ENCODE results near the gene GPR55.
"Not testable (repeated sequence)": the region's sequence is repeated elsewhere in the genome, so short reads cannot be mapped to it uniquely, and the experiment has no call there.

Gene GPR55

DNA sequence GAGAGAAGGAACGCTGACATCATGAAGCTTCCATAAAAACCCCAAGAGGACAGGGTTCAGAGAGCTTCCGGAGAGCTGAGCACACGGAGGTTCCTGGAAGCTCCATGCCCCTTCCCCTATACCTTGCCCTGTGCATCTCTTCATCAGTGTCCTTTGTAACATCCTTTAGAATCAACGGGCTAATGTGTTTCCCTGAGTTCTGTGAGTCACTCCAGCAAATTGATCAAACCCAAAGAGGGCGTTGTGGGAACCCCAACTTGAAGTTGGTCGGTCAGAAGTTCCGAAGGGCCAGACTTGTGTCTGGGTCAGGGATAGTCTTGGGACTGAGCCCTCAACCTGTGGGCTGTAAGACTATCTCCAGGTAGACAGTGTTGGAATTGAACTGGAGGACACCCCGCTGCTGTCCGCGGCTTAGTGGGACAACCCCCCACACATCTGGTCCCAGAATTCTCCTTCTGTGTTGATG lies 25.9 kb upstream of the GPR55 start:
- no peak for DNase-seq (ENCODE audit: low read depth)

GRCh38 chr2:230949966-230950873 lies 25.2 kb upstream of the GPR55 start:
- DNase-seq (ENCODE audit: low read depth): no peak

DNA sequence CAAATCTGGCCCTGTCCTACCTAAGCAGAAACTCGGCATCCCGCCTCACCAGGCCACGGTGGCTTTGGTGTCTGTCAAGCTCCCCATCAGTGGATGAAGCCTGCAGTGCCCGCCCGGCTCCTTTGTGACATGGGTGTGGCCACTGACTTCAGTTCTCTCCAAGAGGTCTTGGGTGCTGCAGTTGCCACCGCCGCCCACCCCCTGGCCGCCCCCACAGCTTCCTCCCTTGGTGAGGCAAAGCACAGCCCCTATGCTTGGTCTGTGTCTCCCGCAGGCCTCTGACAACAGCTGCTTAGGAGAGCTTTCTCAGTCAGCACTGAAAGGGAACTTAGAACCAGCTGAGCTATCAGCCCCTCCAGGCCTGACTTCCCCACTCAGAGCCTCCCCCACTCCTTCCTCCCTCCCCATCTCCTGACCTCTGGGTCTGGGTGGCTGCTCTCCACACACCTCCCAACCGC lies 22.9 kb upstream of the GPR55 start:
- DNase-seq (ENCODE audit: low read depth): no peak

DNA sequence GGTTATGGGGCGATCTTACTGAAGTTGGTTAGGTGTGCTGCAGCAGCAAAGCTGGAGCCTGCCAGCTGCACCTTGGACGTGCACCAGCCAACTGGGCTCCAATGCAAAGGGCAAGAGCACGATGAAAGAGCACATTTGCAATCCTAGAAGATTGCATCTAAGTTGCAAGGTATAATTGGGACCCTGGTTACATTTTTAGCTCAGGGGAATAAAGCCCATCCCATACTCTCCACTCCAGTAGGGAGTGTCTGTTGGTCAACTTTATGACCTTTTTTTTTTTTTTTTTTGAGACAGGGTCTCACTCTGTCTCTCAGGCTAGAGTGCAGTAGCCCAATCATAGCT lies 22.2 kb upstream of the GPR55 start:
- DNase-seq (ENCODE audit: low read depth): no peak

GRCh38 chr2:230946429-230947234 lies 21.6 kb upstream of the GPR55 start:
- DNase-seq (ENCODE audit: low read depth): no peak

- DNase-seq (ENCODE audit: low read depth): no peak
Observed at GRCh38 chr2:230944757-230945372, 19.8 kb upstream of the GPR55 start.

GRCh38 chr2:230944123-230944653 lies 19.1 kb upstream of the GPR55 start:
- DNase-seq (ENCODE audit: low read depth): no peak

DNA sequence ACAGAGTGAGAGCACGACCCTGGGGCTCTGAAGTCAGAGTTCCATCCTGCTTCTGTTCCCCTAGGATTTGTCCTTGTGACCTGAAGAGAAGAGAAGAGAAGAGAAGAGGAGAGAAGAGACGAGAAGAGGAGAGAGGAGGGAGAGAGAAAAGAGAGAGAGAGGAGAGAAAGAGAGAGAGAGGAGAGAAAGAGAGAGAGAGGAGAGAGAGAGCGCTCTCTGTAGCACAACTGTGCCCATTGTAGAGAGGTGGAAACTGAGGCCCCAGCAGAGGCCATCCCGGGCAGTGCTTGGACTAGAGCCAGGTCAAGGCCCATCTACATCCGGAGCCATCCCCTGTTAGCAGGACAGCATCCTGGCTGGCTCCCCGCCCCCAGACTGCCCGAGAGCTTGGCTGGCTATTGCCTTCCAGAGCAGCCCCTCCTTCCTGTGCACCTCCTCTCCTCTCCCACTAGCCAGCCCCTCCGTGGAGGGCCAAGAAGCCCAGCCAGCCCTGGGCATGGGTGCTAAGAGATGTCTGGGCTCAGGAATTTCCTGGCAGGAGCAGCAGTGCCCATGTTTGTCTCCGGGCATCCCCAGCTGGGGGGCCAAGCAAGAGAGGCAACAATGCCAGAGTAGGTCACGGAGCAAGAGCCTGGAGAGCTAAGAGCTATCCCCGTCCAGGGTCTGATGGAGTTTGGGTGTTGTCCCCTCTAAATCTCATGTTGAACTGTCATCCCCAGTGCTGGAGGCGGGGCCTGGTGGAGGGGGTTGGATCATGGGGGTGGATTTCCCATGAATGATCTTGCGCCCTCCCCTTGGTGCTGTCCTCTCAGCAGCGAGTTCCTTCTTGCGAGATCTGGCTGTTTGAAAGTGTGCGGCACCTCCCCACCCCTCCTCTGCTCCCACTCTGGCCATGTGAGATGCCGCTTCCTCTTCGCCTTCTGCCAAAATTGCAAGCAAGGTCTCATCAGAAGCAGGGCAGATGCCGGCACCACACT lies 18.2 kb upstream of the GPR55 start:
- DNase-seq (ENCODE audit: low read depth): no peak

DNA sequence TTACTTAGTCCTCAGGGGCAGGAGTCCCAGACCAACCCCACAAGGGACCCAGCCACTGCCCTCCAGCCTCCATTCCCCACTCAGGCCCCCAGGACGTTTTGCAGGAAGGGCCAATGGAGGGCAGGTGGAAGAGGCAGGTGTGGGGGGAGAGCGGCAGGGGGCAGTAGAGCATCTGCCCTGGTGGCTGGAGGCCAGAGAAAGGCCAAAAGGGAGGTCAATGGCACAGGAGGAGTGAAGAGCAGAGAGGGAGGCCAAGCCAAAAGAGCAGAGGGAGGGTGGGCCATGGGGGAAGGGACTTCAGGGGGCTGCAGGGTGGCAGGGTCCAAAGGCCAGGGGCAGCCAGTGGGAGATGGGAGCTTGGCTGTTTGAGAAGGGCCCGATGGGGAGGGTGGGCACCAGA lies 17.3 kb upstream of the GPR55 start:
- DNase-seq (ENCODE audit: low read depth): no peak

GRCh38 chr2:230941202-230942180 lies 16.4 kb upstream of the GPR55 start:
- no peak for DNase-seq (ENCODE audit: low read depth)

GRCh38 chr2:230940471-230940815 lies 15.4 kb upstream of the GPR55 start:
- no peak for DNase-seq (ENCODE audit: low read depth)

DNA sequence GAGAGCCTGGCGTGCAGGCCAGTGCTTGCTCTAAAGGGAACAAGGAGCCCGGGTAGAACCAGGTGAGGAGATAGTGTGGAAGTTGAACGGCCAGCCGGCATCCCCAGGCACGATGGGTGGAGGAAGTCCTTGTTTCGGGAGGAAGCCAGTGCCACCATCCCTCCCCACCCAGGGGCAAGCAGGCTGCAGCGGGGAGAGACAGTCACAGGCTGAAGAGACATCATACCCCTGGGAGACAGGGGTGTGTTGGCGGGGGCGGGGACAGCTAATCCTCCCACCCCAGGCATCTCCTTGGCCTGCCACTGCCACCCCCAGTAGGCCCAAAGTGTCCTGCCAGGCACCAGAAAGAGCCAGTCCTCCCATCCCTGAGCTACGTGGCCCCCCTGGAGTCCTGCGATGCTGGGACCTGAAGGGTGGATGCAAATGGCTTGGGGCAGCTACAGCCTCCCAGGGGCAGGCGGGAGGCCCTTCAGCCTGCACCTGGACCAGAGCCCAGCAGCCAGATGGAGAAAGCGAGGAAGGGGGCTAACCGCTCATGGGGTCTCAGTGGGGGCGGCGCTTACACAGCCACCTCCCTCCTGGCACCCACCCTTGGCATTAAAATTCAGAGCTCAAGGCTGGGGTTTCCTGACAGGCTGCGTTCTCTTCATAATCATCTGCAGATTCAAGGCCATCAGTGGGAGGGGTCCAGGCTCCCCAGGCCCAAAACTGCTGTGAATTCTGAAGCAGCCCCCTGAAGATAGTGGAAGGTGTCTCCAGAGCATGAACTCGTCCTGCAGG lies 14.8 kb upstream of the GPR55 start:
- DNase-seq (ENCODE audit: low read depth): no peak

- no peak for DNase-seq (ENCODE audit: low read depth)
Observed at GRCh38 chr2:230939066-230939591, 14.1 kb upstream of the GPR55 start.

DNA sequence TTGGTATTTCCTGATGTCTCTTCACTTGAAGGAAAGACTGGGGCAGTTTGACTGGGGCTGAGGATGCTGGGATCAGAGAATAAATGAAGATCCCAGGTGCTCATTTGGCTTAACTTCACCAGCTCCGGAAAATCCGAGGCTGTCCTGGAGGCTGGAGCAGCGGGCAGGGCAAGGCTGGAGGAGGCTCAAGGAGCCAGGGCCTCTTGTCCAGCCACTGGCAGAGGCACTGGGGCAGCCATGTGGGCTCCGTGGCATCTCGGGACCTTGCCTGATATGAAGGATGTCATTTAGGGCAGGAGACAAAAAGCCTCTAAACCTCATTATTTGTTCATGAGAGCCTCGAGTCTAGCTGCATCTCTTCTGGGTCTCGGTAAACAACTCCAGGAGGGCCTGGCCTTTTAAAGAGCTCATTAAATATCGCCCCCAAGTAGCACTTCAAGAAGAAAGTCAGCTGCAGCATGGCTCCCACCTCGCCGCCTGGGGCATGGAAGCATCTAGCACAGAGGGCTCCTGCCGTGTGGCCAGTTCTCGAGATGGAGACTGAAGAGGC lies 13.5 kb upstream of the GPR55 start:
- DNase-seq (ENCODE audit: low read depth): no peak

DNA sequence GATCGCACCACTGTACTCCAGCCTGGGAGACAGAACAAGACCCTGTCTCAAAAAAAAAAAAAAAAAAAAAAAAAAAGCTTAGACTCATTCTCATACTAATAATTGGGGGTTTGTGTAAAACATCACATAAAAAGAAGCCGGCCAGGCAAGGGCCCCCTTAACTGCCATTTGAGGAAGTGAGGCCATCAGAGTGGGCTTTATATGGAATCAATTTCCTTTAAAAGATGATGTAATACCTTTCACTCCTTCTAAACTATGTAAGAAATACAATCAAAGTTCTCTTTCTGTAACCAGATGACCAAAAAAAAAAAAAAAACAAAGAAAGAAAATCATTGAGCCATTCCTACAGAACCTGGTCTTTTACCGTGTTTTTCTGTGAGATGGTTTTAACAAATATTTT lies 13.1 kb upstream of the GPR55 start:
- DNase-seq (ENCODE audit: low read depth): no peak

GRCh38 chr2:230937362-230937761 lies 12.3 kb upstream of the GPR55 start:
- DNase-seq (ENCODE audit: low read depth): no peak

DNA sequence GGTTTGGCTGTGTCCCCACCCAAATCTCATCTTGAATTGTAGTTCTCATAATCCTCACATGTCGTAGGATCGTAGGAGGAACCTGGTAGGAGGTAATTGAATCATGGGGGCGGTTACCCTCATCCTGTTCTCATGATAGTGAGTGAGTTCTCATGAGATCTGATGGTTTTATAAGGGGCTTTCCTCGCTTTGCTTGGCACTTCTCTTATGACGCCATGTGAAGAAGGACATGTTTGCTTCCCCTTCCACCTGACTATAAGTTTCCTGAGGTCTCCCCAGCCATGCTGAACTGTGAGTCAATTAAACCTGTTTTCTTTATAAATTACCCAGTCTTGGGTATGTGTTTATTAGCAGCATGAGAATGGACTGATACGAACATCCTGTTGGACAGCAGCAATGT lies 11.2 kb upstream of the GPR55 start:
- not testable (repeated sequence) for DNase-seq (ENCODE audit: low read depth)

- no peak for DNase-seq (ENCODE audit: low read depth)
Observed at GRCh38 chr2:230935130-230935430, 10.0 kb upstream of the GPR55 start.

Measured in activated T-helper 1 cell treated with Interleukin-2 at 50 U/mL for 16 hours (primary cell).